DOHH2 (cell line): Measurements from ENCODE around the gene ZFHX3.

Experiments
- EZH2phosphoT487 ChIP-seq: fragments of 200-600 bp; sonication (generic); IDR thresholded peaks from 2 replicates; pipeline ENCODE4 v1.6.1; 2017; ENCODE audit warnings: borderline replicate concordance, mild to moderate bottlenecking, antibody characterized with exemption, low read length, moderate library complexity, mixed read lengths
- TF ChIP-seq, protein P1 (sequence below): fragments of 200-600 bp; sonication (generic); IDR thresholded peaks from one replicate; pipeline ENCODE4 v1.5.1; 2014; ENCODE audit warnings: antibody characterized with exemption, mild to moderate bottlenecking, low read depth, low read length; ENCODE audit not compliant: poor library complexity, severe bottlenecking

DNA sequence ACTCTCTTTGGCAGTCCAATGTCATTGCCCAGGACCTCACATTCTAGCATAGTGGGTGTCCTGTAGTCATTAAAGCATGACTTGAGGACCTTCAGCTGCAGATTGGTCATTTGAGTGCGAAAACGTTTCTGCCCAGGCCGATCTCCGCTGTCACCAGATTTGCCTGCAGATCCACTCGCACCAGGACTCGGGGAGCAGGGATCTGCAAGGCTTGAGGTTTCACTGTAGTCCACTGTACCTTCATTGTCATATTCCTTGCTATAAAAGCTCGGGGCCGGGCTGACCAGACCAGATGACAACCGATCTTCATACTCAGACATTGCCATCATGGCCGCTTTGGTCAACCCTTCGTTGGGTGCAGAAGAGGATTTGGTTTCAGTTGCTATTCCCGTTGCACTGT lies 254.2 kb downstream of the ZFHX3 start:
- no peak for TF ChIP-seq EZH2phosphoT487
- TF ChIP-seq, protein P1, sequence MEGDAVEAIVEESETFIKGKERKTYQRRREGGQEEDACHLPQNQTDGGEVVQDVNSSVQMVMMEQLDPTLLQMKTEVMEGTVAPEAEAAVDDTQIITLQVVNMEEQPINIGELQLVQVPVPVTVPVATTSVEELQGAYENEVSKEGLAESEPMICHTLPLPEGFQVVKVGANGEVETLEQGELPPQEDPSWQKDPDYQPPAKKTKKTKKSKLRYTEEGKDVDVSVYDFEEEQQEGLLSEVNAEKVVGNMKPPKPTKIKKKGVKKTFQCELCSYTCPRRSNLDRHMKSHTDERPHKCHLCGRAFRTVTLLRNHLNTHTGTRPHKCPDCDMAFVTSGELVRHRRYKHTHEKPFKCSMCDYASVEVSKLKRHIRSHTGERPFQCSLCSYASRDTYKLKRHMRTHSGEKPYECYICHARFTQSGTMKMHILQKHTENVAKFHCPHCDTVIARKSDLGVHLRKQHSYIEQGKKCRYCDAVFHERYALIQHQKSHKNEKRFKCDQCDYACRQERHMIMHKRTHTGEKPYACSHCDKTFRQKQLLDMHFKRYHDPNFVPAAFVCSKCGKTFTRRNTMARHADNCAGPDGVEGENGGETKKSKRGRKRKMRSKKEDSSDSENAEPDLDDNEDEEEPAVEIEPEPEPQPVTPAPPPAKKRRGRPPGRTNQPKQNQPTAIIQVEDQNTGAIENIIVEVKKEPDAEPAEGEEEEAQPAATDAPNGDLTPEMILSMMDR = no peak
